ENCODE results near the gene CLDN12.
A peak's percentile ranks its signal among the peaks of the same experiment; 100 is the strongest.

The CLDN12 gene

GRCh38 chr7:90455163-90456030 lies 52.1 kb downstream of the CLDN12 start:
- no peaks in the 10 kb centered on the region for H3K36me3 ChIP-seq (ENCODE audit: control insufficient read depth, low read length)
- H3K9me3 ChIP-seq (ENCODE audit: control insufficient read depth, insufficient read depth, low read length): no peaks in the 10 kb centered on the region
- peak; percentile 91 for TF ChIP-seq CTCF (IDR thresholded peaks at IDR 0.05; ENCODE audit: low read depth, low read length, poor library complexity, severe bottlenecking)
- no peak for TF ChIP-seq EZH2phosphoT487 (IDR thresholded peaks at IDR 0.05; ENCODE audit: borderline replicate concordance, low read length)
- no peaks in the 10 kb centered on the region for H3K9me2 ChIP-seq (replicated peaks; ENCODE audit: control insufficient read depth, low read length)
- peaks cover 10% of the 10 kb centered on the region for H3K27me3 ChIP-seq (ENCODE audit: control insufficient read depth, low read length)
- peaks cover 13% of the 10 kb centered on the region for H3K4me1 ChIP-seq (ENCODE audit: control insufficient read depth, low read length)
- H4K20me1 ChIP-seq (ENCODE audit: control insufficient read depth, insufficient read depth, low read depth, low read length): no peaks in the 10 kb centered on the region
- no peaks in the 10 kb centered on the region for H3F3A ChIP-seq (ENCODE audit: control insufficient read depth, insufficient read depth)
- no peaks in the 10 kb centered on the region for H3K79me2 ChIP-seq (ENCODE audit: control insufficient read depth, low read length)
- H3K4me2 ChIP-seq (ENCODE audit: low read length): peak overlapping the region; percentile 39
- no peak overlapping the region for H3K27ac ChIP-seq (ENCODE audit: low read depth, low read length)
- H3K4me3 ChIP-seq (ENCODE audit: low read length): peak overlapping the region; percentile 12; the same call in 1 of the 2 replicates

- Histone ChIP-seq H3K36me3 (ENCODE audit: control insufficient read depth, low read length) (no peaks in the 10 kb centered on the region), H4K20me1 (ENCODE audit: control insufficient read depth, insufficient read depth, low read depth, low read length) (no peaks in the 10 kb centered on the region), H3K27ac (ENCODE audit: low read depth, low read length) (no peak overlapping the region)
Measured at GRCh38 chr7:90458104-90458503, 54.8 kb downstream of the CLDN12 start.

GRCh38 chr7:90459888-90460287 lies 56.6 kb downstream of the CLDN12 start:
- H3K9me2 ChIP-seq (replicated peaks; ENCODE audit: control insufficient read depth, low read length): no peaks in the 10 kb centered on the region
- no peaks in the 10 kb centered on the region for H4K20me1 ChIP-seq (ENCODE audit: control insufficient read depth, insufficient read depth, low read depth, low read length)
- H3K9me3 ChIP-seq (ENCODE audit: control insufficient read depth, insufficient read depth, low read length): peaks cover 8% of the 10 kb centered on the region; the same call in 1 of the 2 replicates
- TF ChIP-seq EZH2phosphoT487 (IDR thresholded peaks at IDR 0.05; ENCODE audit: borderline replicate concordance, low read length) (no peak), CTCF (IDR thresholded peaks at IDR 0.05; ENCODE audit: low read depth, low read length, poor library complexity, severe bottlenecking) (no peak)
- H3K36me3 ChIP-seq (ENCODE audit: control insufficient read depth, low read length): no peaks in the 10 kb centered on the region
- H3K79me2 ChIP-seq (ENCODE audit: control insufficient read depth, low read length): no peaks in the 10 kb centered on the region
- H3K4me2 ChIP-seq (ENCODE audit: low read length): no peak overlapping the region
- no peak overlapping the region for H3K4me3 ChIP-seq (ENCODE audit: low read length)
- H3K27ac ChIP-seq (ENCODE audit: low read depth, low read length): no peak overlapping the region
- H3K4me1 ChIP-seq (ENCODE audit: control insufficient read depth, low read length): peaks cover 12% of the 10 kb centered on the region
- peaks cover under 1% of the 10 kb centered on the region; the same call in 1 of the 2 replicates for H3K27me3 ChIP-seq (ENCODE audit: control insufficient read depth, low read length)
- no peaks in the 10 kb centered on the region for H3F3A ChIP-seq (ENCODE audit: control insufficient read depth, insufficient read depth)

More at GRCh38 chr7:90458104-90458503, 54.8 kb downstream of the CLDN12 start:
- no peaks in the 10 kb centered on the region for H3K9me3 ChIP-seq (ENCODE audit: control insufficient read depth, insufficient read depth, low read length)
- no peak overlapping the region for H3K4me2 ChIP-seq (ENCODE audit: low read length)
- H3K4me3 ChIP-seq (ENCODE audit: low read length): no peak overlapping the region
- H3K79me2 ChIP-seq (ENCODE audit: control insufficient read depth, low read length): no peaks in the 10 kb centered on the region
- peaks cover 13% of the 10 kb centered on the region for H3K4me1 ChIP-seq (ENCODE audit: control insufficient read depth, low read length)
- no peaks in the 10 kb centered on the region for H3K9me2 ChIP-seq (replicated peaks; ENCODE audit: control insufficient read depth, low read length)
- no peaks in the 10 kb centered on the region for H3F3A ChIP-seq (ENCODE audit: control insufficient read depth, insufficient read depth)
- TF ChIP-seq EZH2phosphoT487 (IDR thresholded peaks at IDR 0.05; ENCODE audit: borderline replicate concordance, low read length) (no peak), CTCF (IDR thresholded peaks at IDR 0.05; ENCODE audit: low read depth, low read length, poor library complexity, severe bottlenecking) (no peak)
- H3K27me3 ChIP-seq (ENCODE audit: control insufficient read depth, low read length): peaks cover 8% of the 10 kb centered on the region
